ENCODE results near the gene SLC6A7. TPM values are rescaled to one million over a fixed set of nuclear protein-coding genes. Genes with fewer than 3 reads are reported as not detected.

The SLC6A7 gene
- total and polyA plus RNA-seq, 8 donors: 29.3 TPM; not detected in 7

DNA sequence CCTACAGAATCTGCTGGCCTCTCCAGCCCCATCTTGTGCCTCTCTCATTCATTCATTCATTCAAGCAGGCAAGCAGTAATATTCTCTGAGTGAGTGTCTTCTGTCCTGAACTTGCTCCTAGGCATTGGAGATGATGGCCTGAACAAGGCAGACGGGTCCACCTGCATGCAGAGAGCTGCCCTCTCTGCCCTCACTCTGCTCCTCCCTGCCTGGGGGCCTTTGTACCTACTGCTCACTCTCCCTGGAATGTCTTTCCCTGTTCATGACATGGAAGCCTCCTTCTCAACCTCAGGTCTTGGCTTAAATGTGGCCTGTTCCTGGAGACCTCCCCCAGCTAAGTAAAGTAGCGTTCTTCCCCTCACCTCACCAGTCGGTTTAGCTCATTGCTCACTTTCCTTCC lies 16.7 kb upstream of the SLC6A7 start:
- Histone ChIP-seq H3K27me3 (peaks cover 0 to 29% (median 4%) of the 10 kb centered on the region in 3 donors), H3K27ac (no peak overlapping the region), H3K9me3 (no peaks in the 10 kb centered on the region), H3K36me3 (no peaks in the 10 kb centered on the region), H3K4me3 (no peak overlapping the region), H3K4me1 (no peaks in the 10 kb centered on the region)
- intact Hi-C loops (cut with DNase I; ENCODE audit: low total_unique reads): no loop called here
- no peak for DNase-seq
- WGBS, 5 donors: 51 to 68% (median 64%) methylated on average over 3 of the region's 3 CpGs
- TF ChIP-seq, protein P1, sequence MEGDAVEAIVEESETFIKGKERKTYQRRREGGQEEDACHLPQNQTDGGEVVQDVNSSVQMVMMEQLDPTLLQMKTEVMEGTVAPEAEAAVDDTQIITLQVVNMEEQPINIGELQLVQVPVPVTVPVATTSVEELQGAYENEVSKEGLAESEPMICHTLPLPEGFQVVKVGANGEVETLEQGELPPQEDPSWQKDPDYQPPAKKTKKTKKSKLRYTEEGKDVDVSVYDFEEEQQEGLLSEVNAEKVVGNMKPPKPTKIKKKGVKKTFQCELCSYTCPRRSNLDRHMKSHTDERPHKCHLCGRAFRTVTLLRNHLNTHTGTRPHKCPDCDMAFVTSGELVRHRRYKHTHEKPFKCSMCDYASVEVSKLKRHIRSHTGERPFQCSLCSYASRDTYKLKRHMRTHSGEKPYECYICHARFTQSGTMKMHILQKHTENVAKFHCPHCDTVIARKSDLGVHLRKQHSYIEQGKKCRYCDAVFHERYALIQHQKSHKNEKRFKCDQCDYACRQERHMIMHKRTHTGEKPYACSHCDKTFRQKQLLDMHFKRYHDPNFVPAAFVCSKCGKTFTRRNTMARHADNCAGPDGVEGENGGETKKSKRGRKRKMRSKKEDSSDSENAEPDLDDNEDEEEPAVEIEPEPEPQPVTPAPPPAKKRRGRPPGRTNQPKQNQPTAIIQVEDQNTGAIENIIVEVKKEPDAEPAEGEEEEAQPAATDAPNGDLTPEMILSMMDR (IDR thresholded peaks at IDR 0.05): no peak
- TF ChIP-seq EP300 (IDR thresholded peaks at IDR 0.05) (no peak), POLR2A (IDR thresholded peaks at IDR 0.05) (no peak), POLR2AphosphoS5 (IDR thresholded peaks at IDR 0.05) (no peak)

DNA sequence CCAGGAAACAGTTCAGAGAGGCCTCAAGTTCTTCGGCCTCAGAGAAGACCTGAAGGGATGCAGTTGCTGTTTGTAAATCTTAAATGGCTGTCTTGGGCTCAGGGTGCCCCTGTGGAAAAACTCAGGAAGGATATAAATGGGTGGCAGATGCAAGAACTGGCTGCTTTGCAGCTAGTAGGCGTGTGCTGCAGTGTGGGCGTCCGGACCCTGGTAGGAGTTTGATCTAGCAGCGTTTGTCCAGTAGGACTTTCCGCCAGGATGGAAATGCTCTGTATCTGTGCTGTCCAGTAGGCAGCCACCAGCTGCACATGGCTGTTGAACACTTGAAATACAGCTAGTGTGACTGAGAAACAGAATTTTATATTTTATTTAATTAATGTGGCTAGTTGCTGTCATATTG lies 15.6 kb upstream of the SLC6A7 start:
- Histone ChIP-seq H3K27ac (no peak overlapping the region), H3K36me3 (no peaks in the 10 kb centered on the region), H3K4me1 (no peaks in the 10 kb centered on the region), H3K4me3 (no peak overlapping the region), H3K27me3 (peaks cover 0 to 19% (median 4%) of the 10 kb centered on the region in 3 donors), H3K9me3 (no peaks in the 10 kb centered on the region)
- intact Hi-C loops (cut with DNase I; ENCODE audit: low total_unique reads): no loop called here
- TF ChIP-seq, protein P1 (IDR thresholded peaks at IDR 0.05): no peak
- TF ChIP-seq POLR2AphosphoS5 (IDR thresholded peaks at IDR 0.05) (no peak), POLR2A (IDR thresholded peaks at IDR 0.05) (no peak)
- no peak for DNase-seq
- WGBS, 5 donors: 83 to 91% (median 87%) methylated on average over 6 of the region's 6 CpGs

DNA sequence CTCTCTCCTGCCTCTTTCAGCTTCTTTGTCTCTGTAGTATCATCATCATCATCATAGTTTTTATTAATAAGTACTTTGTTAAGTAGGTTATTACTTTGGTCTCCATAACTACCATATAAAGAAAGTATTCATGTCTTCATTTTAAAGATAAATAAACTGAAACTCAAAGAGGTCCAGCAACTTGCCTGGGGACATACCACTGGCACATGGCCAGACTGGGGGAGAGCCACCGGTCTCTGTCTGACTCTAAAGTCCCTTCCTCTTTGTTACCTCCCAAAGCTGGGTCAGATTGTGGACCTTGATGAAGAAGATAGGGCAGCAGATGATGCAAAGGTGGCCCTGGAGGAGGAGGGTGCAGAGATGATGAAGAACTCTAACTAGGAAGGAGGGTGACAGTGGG lies 14.8 kb upstream of the SLC6A7 start:
- Histone ChIP-seq H3K27me3 (peaks cover 0 to 11% (median 4%) of the 10 kb centered on the region in 3 donors), H3K36me3 (no peaks in the 10 kb centered on the region), H3K4me3 (no peak overlapping the region), H3K4me1 (peaks cover 0 to 7% (median 0%) of the 10 kb centered on the region in 4 donors), H3K27ac (no peak overlapping the region), H3K9me3 (no peaks in the 10 kb centered on the region)
- DNase-seq: no peak
- TF ChIP-seq POLR2A (IDR thresholded peaks at IDR 0.05): no peak
- no peak for TF ChIP-seq EP300 (IDR thresholded peaks at IDR 0.05)
- TF ChIP-seq, protein P1 (IDR thresholded peaks at IDR 0.05): no peak
- TF ChIP-seq POLR2AphosphoS5 (IDR thresholded peaks at IDR 0.05): no peak
- intact Hi-C loops (cut with DNase I; ENCODE audit: low total_unique reads): no loop called here
- 55 to 75% (median 64%) methylated on average over 1 of the region's 1 CpG for WGBS, 5 donors

DNA sequence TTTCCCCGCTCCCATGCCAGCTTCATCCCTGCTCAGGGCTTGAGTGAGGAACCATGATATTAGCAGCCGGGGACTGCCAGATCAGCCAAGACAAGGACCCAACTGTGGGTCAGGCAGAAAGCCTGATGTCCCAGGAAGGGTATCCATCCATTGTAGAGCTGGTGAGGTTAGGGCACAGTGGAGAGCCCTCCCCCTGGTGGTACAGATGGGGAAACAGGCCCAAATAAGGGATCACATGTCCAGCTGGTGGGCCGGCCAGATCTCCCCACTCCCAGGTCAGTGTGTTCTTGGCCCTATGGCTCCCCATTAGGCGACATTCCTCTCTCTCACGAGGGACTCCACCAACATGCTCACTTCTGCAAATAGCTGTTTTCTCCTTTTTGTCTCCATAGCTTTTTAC lies 14.3 kb upstream of the SLC6A7 start:
- DNase-seq: no peak
- peaks cover 0 to 6% (median 4%) of the 10 kb centered on the region in 3 donors for H3K27me3 ChIP-seq
- no peak overlapping the region for H3K4me3 ChIP-seq
- intact Hi-C loops (cut with DNase I; ENCODE audit: low total_unique reads): no loop called here
- TF ChIP-seq POLR2A (IDR thresholded peaks at IDR 0.05): no peak
- TF ChIP-seq EP300 (IDR thresholded peaks at IDR 0.05): no peak
- TF ChIP-seq, protein P1 (IDR thresholded peaks at IDR 0.05): peak in 2 of 7 experiments; percentile 22 to 23
- TF ChIP-seq POLR2AphosphoS5 (IDR thresholded peaks at IDR 0.05): no peak
- H3K9me3 ChIP-seq: no peaks in the 10 kb centered on the region
- no peak overlapping the region for H3K27ac ChIP-seq
- WGBS, 5 donors: 69 to 79% (median 75%) methylated on average over 5 of the region's 5 CpGs
- peaks cover 0 to 12% (median 2%) of the 10 kb centered on the region in 4 donors for H3K4me1 ChIP-seq
- no peaks in the 10 kb centered on the region for H3K36me3 ChIP-seq

All from stomach (tissue), 9 donors.